OCI-LY1 (cell line): ENCODE results near the gene ANAPC13.

ENCODE experiments used
- H2AFZ ChIP-seq: fragments of 200-600 bp; sonication (generic), shearing (Covaris generic); 2 replicates; pipeline ENCODE4 v1.6.0; 2014; ENCODE audit warnings: antibody characterized with exemption, mild to moderate bottlenecking, low read length
- H3F3A ChIP-seq: fragments of 200-600 bp; sonication (generic), shearing (Covaris generic); 2 replicates; pipeline ENCODE4 v1.6.0; 2014; ENCODE audit warnings: mild to moderate bottlenecking, antibody characterized with exemption, low read length, moderate library complexity; ENCODE audit not compliant: insufficient read depth
- H3K27ac ChIP-seq: fragments of 200-600 bp; sonication (generic); 2 replicates; pipeline ENCODE4 v1.5.1; 2014; ENCODE audit warnings: low read length, mixed run types, mild to moderate bottlenecking, low read depth; ENCODE audit not compliant: poor library complexity, severe bottlenecking
- H3K27me3 ChIP-seq: fragments of 200-600 bp; sonication (generic); 2 replicates; pipeline ENCODE4 v1.6.0; 2014; ENCODE audit warnings: antibody characterized with exemption, mild to moderate bottlenecking, low read length, moderate library complexity; ENCODE audit not compliant: insufficient read depth
- H3K36me3 ChIP-seq: fragments of 200-600 bp; sonication (generic); 2 replicates; pipeline ENCODE4 v1.6.1; 2014; ENCODE audit warnings: mild to moderate bottlenecking, antibody characterized with exemption, low read length, moderate library complexity, mixed read lengths; ENCODE audit not compliant: insufficient read depth
- H3K4me1 ChIP-seq: fragments of 200-600 bp; sonication (generic); 2 replicates; pipeline ENCODE4 v1.5.1; 2014; ENCODE audit warnings: mild to moderate bottlenecking, low read length, moderate library complexity; ENCODE audit not compliant: insufficient read depth, severe bottlenecking
- H3K4me2 ChIP-seq: fragments of 200-600 bp; sonication (generic), shearing (Covaris generic); 2 replicates; pipeline ENCODE4 v1.6.1; 2014; ENCODE audit warnings: low read length
- H3K4me3 ChIP-seq: fragments of 200-600 bp; sonication (generic); 2 replicates; pipeline ENCODE4 v1.5.1; 2014; ENCODE audit warnings: low read length, low read depth, mild to moderate bottlenecking, mixed read lengths; ENCODE audit not compliant: poor library complexity, severe bottlenecking
- H3K79me2 ChIP-seq: fragments of 200-600 bp; shearing (Covaris generic); 2 replicates; pipeline ENCODE4 v1.6.1; 2016; ENCODE audit warnings: mixed run types, low read length, mixed read lengths; ENCODE audit not compliant: insufficient read depth
- H3K9ac ChIP-seq: fragments of 200-600 bp; sonication (generic), shearing (Covaris generic); 2 replicates; pipeline ENCODE4 v1.6.1; 2014; ENCODE audit warnings: mild to moderate bottlenecking, low read length, mixed read lengths
- H3K9me2 ChIP-seq: fragments of 200-600 bp; sonication (generic), shearing (Covaris generic); 2 replicates; pipeline ENCODE4 v1.6.1; 2014; ENCODE audit warnings: low read depth, mild to moderate bottlenecking, low read length, mixed read lengths
- H3K9me3 ChIP-seq: fragments of 200-600 bp; shearing (Covaris generic); 2 replicates; pipeline ENCODE4 v1.6.1; 2014; ENCODE audit warnings: low read length, mixed read lengths
- H4K20me1 ChIP-seq: fragments of 200-600 bp; sonication (generic), shearing (Covaris generic); 2 replicates; pipeline ENCODE4 v1.6.0; 2016; ENCODE audit warnings: mild to moderate bottlenecking, low read length; ENCODE audit not compliant: insufficient read depth
- CTCF ChIP-seq: fragments of 200-600 bp; sonication (generic), shearing (Covaris generic); IDR thresholded peaks from 2 replicates; pipeline ENCODE4 v1.5.1; 2017; ENCODE audit warnings: mild to moderate bottlenecking, antibody characterized with exemption, low read length, moderate library complexity, mixed read lengths
- EZH2 ChIP-seq: fragments of 200-600 bp; sonication (generic), shearing (Covaris generic); IDR thresholded peaks from 2 replicates; pipeline ENCODE4 v1.8.0; 2017; ENCODE audit warnings: borderline replicate concordance, mixed run types, mild to moderate bottlenecking, antibody characterized with exemption, low read length, moderate library complexity, mixed read lengths

The ANAPC13 gene

GRCh38 chr3:134474956-134475355 lies 10.8 kb downstream of the ANAPC13 start:
- H3K36me3 ChIP-seq, result peaks cover 49% of the 10 kb centered on the region

GRCh38 chr3:134473868-134474546 lies 11.8 kb downstream of the ANAPC13 start:
- no peak overlapping the region for H3K4me2 ChIP-seq
- no peaks in the 10 kb centered on the region for H3F3A ChIP-seq
- H3K27ac ChIP-seq, result no peak overlapping the region

More at GRCh38 chr3:134474956-134475355, 10.8 kb downstream of the ANAPC13 start:
- Histone ChIP-seq H4K20me1 (no peaks in the 10 kb centered on the region), H3K27me3 (no peaks in the 10 kb centered on the region), H3K79me2 (no peaks in the 10 kb centered on the region), H3K4me2 (no peak overlapping the region), H3K9me3 (no peaks in the 10 kb centered on the region), H3K9ac (no peak overlapping the region), H3K4me1 (no peaks in the 10 kb centered on the region), H3F3A (no peaks in the 10 kb centered on the region), H3K27ac (no peak overlapping the region), H3K4me3 (no peak overlapping the region), H3K9me2 (no peaks in the 10 kb centered on the region), H2AFZ (no peak overlapping the region)
- TF ChIP-seq EZH2, result no peak

GRCh38 chr3:134472831-134473230 lies 13.0 kb downstream of the ANAPC13 start:
- Histone ChIP-seq H3F3A (no peaks in the 10 kb centered on the region), H3K36me3 (peaks cover 29% of the 10 kb centered on the region), H3K4me2 (no peak overlapping the region), H3K27ac (no peak overlapping the region), H3K9me3 (no peaks in the 10 kb centered on the region), H3K4me3 (no peak overlapping the region), H3K9ac (no peak overlapping the region), H2AFZ (no peak overlapping the region), H3K9me2 (no peaks in the 10 kb centered on the region), H3K79me2 (no peaks in the 10 kb centered on the region), H3K4me1 (no peaks in the 10 kb centered on the region), H3K27me3 (no peaks in the 10 kb centered on the region), H4K20me1 (no peaks in the 10 kb centered on the region)
- TF ChIP-seq CTCF (no peak), EZH2 (no peak)

More at GRCh38 chr3:134473868-134474546, 11.8 kb downstream of the ANAPC13 start:
- H3K36me3 ChIP-seq, result peaks cover 41% of the 10 kb centered on the region
- no peaks in the 10 kb centered on the region for H3K4me1 ChIP-seq
- no peaks in the 10 kb centered on the region for H4K20me1 ChIP-seq
- no peaks in the 10 kb centered on the region for H3K27me3 ChIP-seq
- no peak overlapping the region for H2AFZ ChIP-seq
- H3K9me2 ChIP-seq, result no peaks in the 10 kb centered on the region
- no peaks in the 10 kb centered on the region for H3K79me2 ChIP-seq
- no peak overlapping the region for H3K9ac ChIP-seq
- TF ChIP-seq CTCF (peak; percentile 94), EZH2 (no peak)
- H3K4me3 ChIP-seq, result no peak overlapping the region
- no peaks in the 10 kb centered on the region for H3K9me3 ChIP-seq
